H1 (cell line): ENCODE results near the gene SPATA13. TPM values are rescaled to one million over a fixed set of nuclear protein-coding genes. Genes with fewer than 3 reads are reported as not detected.

ENCODE experiments used
- BCL11A ChIP-seq, 2 experiments: IDR thresholded peaks; one replicate each; pipeline ENCODE4 v1.6.1; 2011; ENCODE audit warnings: low read depth in 2 of 2, low read length in 2 of 2, mild to moderate bottlenecking in 2 of 2
- KDM4A ChIP-seq: IDR thresholded peaks from one replicate; pipeline ENCODE4 v1.7.1; 2012; ENCODE audit warnings: low read depth, mild to moderate bottlenecking, moderate library complexity, low read length, inconsistent platforms; ENCODE audit not compliant: severe bottlenecking
- SIN3A ChIP-seq, 2 experiments: IDR thresholded peaks in 1 of 2; conservative IDR thresholded peaks in 1 of 2; 2 replicates each; pipeline ENCODE4 v1.6.1; 2011 to 2012; ENCODE audit warnings: low read length in 2 of 2, improper control_type of control experiment in 1 of 2, low read depth in 1 of 2, mild to moderate bottlenecking in 1 of 2
- SIRT6 ChIP-seq: IDR thresholded peaks from one replicate; pipeline ENCODE4 v1.7.1; 2012; ENCODE audit warnings: low read length, inconsistent platforms
- polyA plus RNA-seq, 7 experiments: library from polyadenylated mRNA; depleted of rRNA in 3 of 7; stranded (reverse) in 5 of 7; unstranded in 2 of 7; fragments of >200 nt in 5 of 7; fragments of 200-250 nt in 2 of 7; gene quantifications; 1 replicate in 5 of 7; 2 replicates in 1 of 7; 4 replicates in 1 of 7; pipeline versions ENCODE4 v1.2.1 to v1.2.3, GENCODE V29; 2011 to 2013; ENCODE audit warnings: missing spikeins in 2 of 7, mixed read lengths in 2 of 7
- total RNA-seq: library from RNA; stranded (reverse); fragmentation: NEBNext Ultra II Directional; extraction: Animal tissue kit (Norgen Biotek cat#: 25700); gene quantifications from 2 replicates; pipeline ENCODE4 v1.2.1, GENCODE V29; 2021
- TF ChIP-seq, protein P1 (sequence below): IDR thresholded peaks from 2 replicates; pipeline ENCODE4 v1.6.1; 2011; ENCODE audit warnings: low read depth, mild to moderate bottlenecking, low read length; ENCODE audit not compliant: insufficient read depth

SPATA13 gene
- total and polyA plus RNA-seq, 2 of the 8 experiments (the other 6 are each of a cell fraction or from before 2014, with no cell fraction given): 12.6 to 30.9 TPM

- no peak for TF ChIP-seq KDM4A
- TF ChIP-seq SIN3A (conservative IDR thresholded peaks at IDR 0.05 in 1 of 2, IDR thresholded peaks at IDR 0.05 in 1 of 2; ENCODE audit: low read depth in 1 of 2, low read length in 2 of 2): no peak
- TF ChIP-seq SIRT6: no peak
- TF ChIP-seq, protein P1, sequence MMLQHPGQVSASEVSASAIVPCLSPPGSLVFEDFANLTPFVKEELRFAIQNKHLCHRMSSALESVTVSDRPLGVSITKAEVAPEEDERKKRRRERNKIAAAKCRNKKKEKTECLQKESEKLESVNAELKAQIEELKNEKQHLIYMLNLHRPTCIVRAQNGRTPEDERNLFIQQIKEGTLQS: no peak
- TF ChIP-seq BCL11A (IDR thresholded peaks at IDR 0.05; ENCODE audit: low read depth in 2 of 2, low read length in 2 of 2): no peak
Measured at GRCh38 chr13:24244802-24245201, 84.3 kb downstream of the SPATA13 start (continued).
